Measurements from ENCODE around the gene TTC32. TPM values are rescaled to one million over a fixed set of nuclear protein-coding genes. Genes with fewer than 3 reads are reported as not detected.

The TTC32 gene
- polyA plus RNA-seq, 1 experiment = 3.6 TPM

GRCh38 chr2:19854596-19855541 lies 46.9 kb downstream of the TTC32 start:
- POLR2A ChIA-PET = interaction anchor here (0.6 kb wide), 1 partner anchor 125 kb away, joined by 3 read pairs; no protein-coding TSS in a partner anchor
- TF ChIP-seq CTCF (IDR thresholded peaks at IDR 0.05; ENCODE audit: insufficient read depth, low read depth, low read length) = no peak
- DNase-seq (ENCODE audit: low read depth) = no peak

GRCh38 chr2:19851116-19851695 lies 50.6 kb downstream of the TTC32 start:
- CTCF ChIA-PET = no interaction called here
- H3K36me3 ChIP-seq (ENCODE audit: control insufficient read depth, insufficient read depth, low read length) = no peaks in the 10 kb centered on the region
- no peak overlapping the region for H3K4me3 ChIP-seq (ENCODE audit: low read depth, low read length)
- peaks cover 3% of the 10 kb centered on the region for H3K27me3 ChIP-seq (ENCODE audit: control insufficient read depth, insufficient read depth, low read length)
- no peak for DNase-seq (ENCODE audit: low read depth)
- TF ChIP-seq CTCF (IDR thresholded peaks at IDR 0.05; ENCODE audit: insufficient read depth, low read depth, low read length) = peak; percentile 35
- POLR2A ChIA-PET = no interaction called here

More at GRCh38 chr2:19854596-19855541, 46.9 kb downstream of the TTC32 start:
- Histone ChIP-seq H3K4me3 (ENCODE audit: low read depth, low read length) (no peak overlapping the region), H3K36me3 (ENCODE audit: control insufficient read depth, insufficient read depth, low read length) (no peaks in the 10 kb centered on the region), H3K27me3 (ENCODE audit: control insufficient read depth, insufficient read depth, low read length) (no peaks in the 10 kb centered on the region; the same call in 1 of the 2 replicates)
- CTCF ChIA-PET = interaction anchor here (0.7 to 1.5 kb wide), 2 partner anchors 9 to 108 kb away, joined by 3 read pairs; no protein-coding TSS in a partner anchor

- DNase-seq (ENCODE audit: low read depth) = no peak
- CTCF ChIA-PET = interaction anchor here (0.8 to 1.1 kb wide), 2 partner anchors 13 to 23 kb away, joined by 3 read pairs; no protein-coding TSS in a partner anchor
- Histone ChIP-seq H3K27me3 (ENCODE audit: control insufficient read depth, insufficient read depth, low read length) (peaks cover 6% of the 10 kb centered on the region), H3K4me3 (ENCODE audit: low read depth, low read length) (no peak overlapping the region), H3K36me3 (ENCODE audit: control insufficient read depth, insufficient read depth, low read length) (no peaks in the 10 kb centered on the region)
- no peak for TF ChIP-seq CTCF (IDR thresholded peaks at IDR 0.05; ENCODE audit: insufficient read depth, low read depth, low read length)
- POLR2A ChIA-PET = no interaction called here
Observed at GRCh38 chr2:19850056-19851050, 51.4 kb downstream of the TTC32 start.

- ChIA-PET POLR2A (no interaction called here), CTCF (interaction anchor here (1.1 kb wide), 1 partner anchor 14 kb away, joined by 3 read pairs; no protein-coding TSS in a partner anchor)
- Histone ChIP-seq H3K4me3 (ENCODE audit: low read depth, low read length) (no peak overlapping the region), H3K36me3 (ENCODE audit: control insufficient read depth, insufficient read depth, low read length) (no peaks in the 10 kb centered on the region), H3K27me3 (ENCODE audit: control insufficient read depth, insufficient read depth, low read length) (peaks cover 11% of the 10 kb centered on the region)
- TF ChIP-seq CTCF (IDR thresholded peaks at IDR 0.05; ENCODE audit: insufficient read depth, low read depth, low read length) = no peak
- no peak for DNase-seq (ENCODE audit: low read depth)
Observed at GRCh38 chr2:19848952-19849351, 52.8 kb downstream of the TTC32 start.
